ENCODE data around the gene TBX3.

The TBX3 gene

DNA sequence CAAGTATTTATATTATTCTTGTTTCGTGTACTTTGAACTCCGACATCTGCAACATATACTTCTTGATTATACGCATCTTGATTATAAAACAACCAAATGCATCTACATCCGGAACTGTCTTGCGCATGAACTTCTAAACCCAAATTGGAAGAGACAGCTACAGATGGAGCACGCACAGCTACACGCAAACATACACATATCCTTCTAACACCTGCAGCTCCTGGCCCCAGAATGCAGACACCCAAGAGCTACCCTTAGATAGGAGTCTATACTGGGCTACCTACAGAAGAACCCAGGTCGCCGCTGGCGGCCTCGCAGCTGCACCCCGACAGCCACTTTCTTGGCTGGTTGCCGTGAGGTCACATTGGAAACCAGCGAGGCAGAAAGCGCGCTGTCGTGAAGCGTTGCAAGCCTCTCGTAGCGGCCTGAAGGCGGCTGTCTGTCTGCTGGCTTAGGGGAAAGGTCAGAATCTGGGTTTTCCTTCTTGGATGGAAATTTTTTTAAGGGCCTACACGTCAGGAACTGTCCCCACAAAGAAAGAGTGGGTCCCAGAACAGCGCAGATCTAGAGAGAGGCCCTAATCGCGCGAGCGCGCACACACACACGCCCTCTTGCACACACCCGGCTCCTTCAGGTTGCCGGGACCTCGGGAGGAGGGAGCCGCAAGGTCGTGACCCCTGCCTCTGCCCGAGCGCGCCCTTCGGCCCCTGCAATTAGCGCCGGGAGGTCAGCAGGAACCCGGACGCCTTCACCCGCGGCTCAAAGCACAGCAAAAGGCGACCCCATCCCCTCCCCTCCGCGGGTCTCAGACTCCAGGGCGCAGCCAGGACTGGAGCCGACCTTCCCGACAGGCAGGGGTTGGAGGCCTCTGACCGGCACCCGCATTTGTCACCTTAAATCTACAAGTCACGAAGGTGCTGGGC lies 17.0 kb downstream of the TBX3 start:
- Histone ChIP-seq H3K36me3 (no peaks in the 10 kb centered on the region), H3K27me3 (ENCODE audit: insufficient read depth, low read depth, severe bottlenecking) (peaks cover 51% of the 10 kb centered on the region), H3K9me3 (ENCODE audit: severe bottlenecking) (no peaks in the 10 kb centered on the region), H3K4me3 (ENCODE audit: low read depth, low read length) (no peak overlapping the region), H3K27ac (no peak overlapping the region)
- TF ChIP-seq, protein P1, sequence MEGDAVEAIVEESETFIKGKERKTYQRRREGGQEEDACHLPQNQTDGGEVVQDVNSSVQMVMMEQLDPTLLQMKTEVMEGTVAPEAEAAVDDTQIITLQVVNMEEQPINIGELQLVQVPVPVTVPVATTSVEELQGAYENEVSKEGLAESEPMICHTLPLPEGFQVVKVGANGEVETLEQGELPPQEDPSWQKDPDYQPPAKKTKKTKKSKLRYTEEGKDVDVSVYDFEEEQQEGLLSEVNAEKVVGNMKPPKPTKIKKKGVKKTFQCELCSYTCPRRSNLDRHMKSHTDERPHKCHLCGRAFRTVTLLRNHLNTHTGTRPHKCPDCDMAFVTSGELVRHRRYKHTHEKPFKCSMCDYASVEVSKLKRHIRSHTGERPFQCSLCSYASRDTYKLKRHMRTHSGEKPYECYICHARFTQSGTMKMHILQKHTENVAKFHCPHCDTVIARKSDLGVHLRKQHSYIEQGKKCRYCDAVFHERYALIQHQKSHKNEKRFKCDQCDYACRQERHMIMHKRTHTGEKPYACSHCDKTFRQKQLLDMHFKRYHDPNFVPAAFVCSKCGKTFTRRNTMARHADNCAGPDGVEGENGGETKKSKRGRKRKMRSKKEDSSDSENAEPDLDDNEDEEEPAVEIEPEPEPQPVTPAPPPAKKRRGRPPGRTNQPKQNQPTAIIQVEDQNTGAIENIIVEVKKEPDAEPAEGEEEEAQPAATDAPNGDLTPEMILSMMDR (IDR thresholded peaks at IDR 0.05; ENCODE audit: low read depth, low read length), result no peak
- DNase-seq, result no peak

DNA sequence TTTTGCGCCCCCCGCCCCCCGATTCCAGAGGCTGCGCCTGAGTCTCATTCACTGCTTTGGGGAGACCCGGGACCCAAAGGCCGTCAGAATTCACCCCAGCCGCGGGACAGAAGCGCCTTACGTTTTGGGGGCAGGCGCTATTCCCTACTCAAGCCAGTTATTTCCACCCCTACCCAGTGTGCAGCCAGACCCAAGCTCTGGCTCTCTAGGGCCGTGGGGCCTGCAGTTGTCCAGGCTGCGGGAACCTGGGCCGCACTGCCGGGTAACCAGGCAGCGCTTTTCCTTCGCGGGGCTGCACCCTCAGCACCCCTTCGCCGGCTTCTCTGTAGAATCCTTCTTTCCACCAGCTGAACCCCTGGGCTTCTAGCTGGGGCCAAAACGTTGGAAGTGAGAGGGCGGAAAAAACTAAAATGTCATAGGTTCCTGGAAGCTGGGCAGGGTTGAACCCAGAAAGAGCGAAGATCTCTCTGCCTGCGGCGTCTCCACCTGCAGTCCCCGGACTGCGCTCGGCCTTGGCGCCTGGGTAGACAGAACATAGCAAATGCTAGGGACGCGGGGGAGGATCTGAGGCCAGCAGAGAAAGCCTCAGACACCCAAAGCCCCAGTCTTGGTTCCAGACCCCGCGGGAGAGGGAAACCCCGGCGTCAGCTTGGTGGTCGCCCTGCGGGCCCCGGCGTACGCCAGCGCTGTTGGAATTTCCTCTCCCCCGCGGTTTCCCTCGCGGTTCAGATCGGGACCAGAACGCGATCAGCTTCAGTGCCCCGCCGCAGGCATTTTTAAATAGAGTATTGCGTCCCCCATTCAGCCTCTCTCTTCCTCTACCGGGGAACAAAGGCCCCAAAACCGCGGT lies 18.3 kb downstream of the TBX3 start:
- Histone ChIP-seq H3K27ac (no peak overlapping the region), H3K9me3 (ENCODE audit: severe bottlenecking) (no peaks in the 10 kb centered on the region), H3K36me3 (no peaks in the 10 kb centered on the region), H3K4me3 (ENCODE audit: low read depth, low read length) (no peak overlapping the region), H3K27me3 (ENCODE audit: insufficient read depth, low read depth, severe bottlenecking) (peaks cover 41% of the 10 kb centered on the region)
- DNase-seq, result no peak
- TF ChIP-seq, protein P1 (IDR thresholded peaks at IDR 0.05; ENCODE audit: low read depth, low read length), result no peak

DNA sequence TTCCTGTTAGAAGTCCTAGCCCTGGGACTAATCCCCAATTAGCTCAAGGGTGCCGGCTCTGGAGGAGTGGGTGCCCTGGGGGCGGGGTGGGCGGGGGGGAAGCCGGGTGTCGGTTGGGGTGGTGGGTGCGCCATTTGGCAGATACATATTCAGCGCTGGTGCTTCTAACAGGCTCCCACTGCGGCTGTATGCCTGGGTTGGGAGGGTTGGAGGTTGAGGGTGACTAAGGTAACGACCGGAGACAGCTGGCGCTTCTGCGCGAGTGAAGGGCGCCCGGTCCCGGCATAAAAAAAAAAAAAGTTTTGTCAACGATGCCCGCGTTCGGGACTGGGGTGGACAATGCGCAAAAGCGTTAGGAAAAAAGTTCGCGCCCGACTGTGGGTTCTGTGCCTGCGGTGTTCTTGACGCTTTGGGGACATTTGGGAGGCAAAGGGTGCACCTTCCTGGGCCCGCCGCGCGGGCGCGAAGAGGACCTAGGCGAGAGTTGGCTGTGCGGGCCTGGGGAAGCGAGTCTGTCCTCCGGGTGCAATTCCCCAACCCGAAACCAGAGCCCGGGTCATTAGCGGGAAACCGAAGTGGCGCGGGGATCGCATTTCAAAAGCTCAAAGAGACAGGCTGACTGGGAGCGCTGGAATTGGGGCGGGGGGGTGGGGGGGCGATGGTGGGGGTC lies 19.2 kb downstream of the TBX3 start:
- Histone ChIP-seq H3K36me3 (no peaks in the 10 kb centered on the region), H3K9me3 (ENCODE audit: severe bottlenecking) (no peaks in the 10 kb centered on the region), H3K27me3 (ENCODE audit: insufficient read depth, low read depth, severe bottlenecking) (peaks cover 32% of the 10 kb centered on the region), H3K27ac (no peak overlapping the region), H3K4me3 (ENCODE audit: low read depth, low read length) (peak overlapping the region; percentile 41)
- TF ChIP-seq, protein P1 (IDR thresholded peaks at IDR 0.05; ENCODE audit: low read depth, low read length), result no peak
- no peak for DNase-seq

DNA sequence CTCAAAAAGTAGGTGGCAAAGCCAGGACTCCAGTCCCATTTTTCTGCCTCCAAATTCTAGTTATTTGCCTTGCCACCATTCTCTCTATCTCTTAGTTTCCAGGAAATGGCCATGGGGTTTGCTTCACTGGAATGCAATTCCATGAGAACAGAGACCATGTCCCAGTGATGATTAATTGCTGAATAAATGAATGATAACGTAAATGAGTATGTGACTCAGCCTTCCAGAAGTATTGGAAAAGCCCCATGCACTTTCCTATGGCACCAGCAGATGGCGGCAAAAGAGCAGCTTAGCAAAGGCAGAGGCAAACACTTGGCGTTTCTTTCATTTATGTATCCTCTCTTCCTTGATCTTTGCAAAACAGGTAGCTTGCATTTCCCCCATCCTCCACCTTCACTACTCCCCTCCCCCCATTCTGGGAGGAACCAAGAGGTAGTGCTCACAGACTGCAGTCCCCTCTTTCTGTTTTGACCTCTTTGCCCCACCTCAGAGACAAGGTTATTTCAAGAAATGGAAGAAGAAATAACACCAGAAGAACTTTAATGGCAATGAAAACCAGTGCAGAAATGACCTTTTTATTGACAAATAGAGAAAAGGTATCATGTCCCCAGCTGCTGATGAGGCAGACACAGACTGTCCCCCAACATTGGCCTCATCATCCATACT lies 21.3 kb downstream of the TBX3 start:
- no peak overlapping the region for H3K4me3 ChIP-seq (ENCODE audit: low read depth, low read length)
- peaks cover 27% of the 10 kb centered on the region for H3K27me3 ChIP-seq (ENCODE audit: insufficient read depth, low read depth, severe bottlenecking)
- no peaks in the 10 kb centered on the region for H3K36me3 ChIP-seq
- H3K27ac ChIP-seq, result no peak overlapping the region
- H3K9me3 ChIP-seq (ENCODE audit: severe bottlenecking), result no peaks in the 10 kb centered on the region
- peak; percentile 64 for DNase-seq
- TF ChIP-seq, protein P1 (IDR thresholded peaks at IDR 0.05; ENCODE audit: low read depth, low read length), result peak; percentile 87

DNA sequence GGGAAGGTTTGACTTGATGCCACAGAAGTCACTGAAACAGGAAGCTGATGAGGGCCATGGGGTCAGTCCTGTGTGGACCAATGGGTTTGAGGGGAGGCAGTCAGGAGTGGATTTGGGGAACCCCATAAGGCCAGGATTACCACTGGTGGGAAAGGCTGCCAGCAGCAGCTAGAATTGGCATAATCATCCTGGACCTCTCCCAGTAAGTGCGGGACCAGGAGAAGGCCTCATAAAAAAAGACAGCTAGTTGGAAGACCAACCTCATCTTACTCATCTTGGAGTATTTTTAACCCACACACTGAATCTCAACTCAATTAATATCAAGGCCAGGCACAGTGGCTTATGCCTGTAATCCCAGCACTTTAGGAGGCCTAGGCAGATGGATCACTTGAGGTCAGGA lies 22.7 kb downstream of the TBX3 start:
- TF ChIP-seq, protein P1 (IDR thresholded peaks at IDR 0.05; ENCODE audit: low read depth, low read length), result no peak
- H3K36me3 ChIP-seq, result no peaks in the 10 kb centered on the region
- no peak overlapping the region for H3K4me3 ChIP-seq (ENCODE audit: low read depth, low read length)
- DNase-seq, result no peak
- H3K27me3 ChIP-seq (ENCODE audit: insufficient read depth, low read depth, severe bottlenecking), result peaks cover 24% of the 10 kb centered on the region
- H3K27ac ChIP-seq, result no peak overlapping the region
- no peaks in the 10 kb centered on the region for H3K9me3 ChIP-seq (ENCODE audit: severe bottlenecking)
